GF-D8 (cell line): Measurements from ENCODE around the gene TMEM169.

ENCODE experiments used
- DNase-seq: peaks from one replicate; lab custom pipeline; 2025; lab: John Stamatoyannopoulos, UW

The TMEM169 gene

GRCh38 chr2:216081487-216082116 lies at the start of gene TMEM169, which contains the start of gene PECR:
Gene TMEM169 (plus strand): TSS chr2:216081919. CDS start chr2:216095964, 14,045 bp downstream.
Gene PECR (minus strand): TSS chr2:216081809. CDS start chr2:216081741, 68 bp downstream.
- no peak for DNase-seq

GRCh38 chr2:216031960-216032689 lies 49.6 kb upstream of the TMEM169 start:
- DNase-seq, result no peak

- DNase-seq, result no peak
Observed at GRCh38 chr2:216033403-216033802, 48.3 kb upstream of the TMEM169 start.

- no peak for DNase-seq
Observed at GRCh38 chr2:216034065-216034464, 47.7 kb upstream of the TMEM169 start.

GRCh38 chr2:216039918-216040317 lies 41.8 kb upstream of the TMEM169 start:
- DNase-seq, result no peak

GRCh38 chr2:216041438-216041837 lies 40.3 kb upstream of the TMEM169 start:
- no peak for DNase-seq

- no peak for DNase-seq
Observed at GRCh38 chr2:216043949-216044348, 37.8 kb upstream of the TMEM169 start.

- no peak for DNase-seq
Observed at GRCh38 chr2:216044883-216045486, 36.7 kb upstream of the TMEM169 start.

- no peak for DNase-seq
Observed at GRCh38 chr2:216047397-216047796, 34.3 kb upstream of the TMEM169 start.

GRCh38 chr2:216049452-216049851 lies 32.3 kb upstream of the TMEM169 start:
- DNase-seq, result no peak

GRCh38 chr2:216051350-216051749 lies 30.4 kb upstream of the TMEM169 start:
- no peak for DNase-seq

GRCh38 chr2:216052420-216052819 lies 29.3 kb upstream of the TMEM169 start:
- no peak for DNase-seq

GRCh38 chr2:216055680-216056079 lies 26.0 kb upstream of the TMEM169 start:
- DNase-seq, result no peak

GRCh38 chr2:216056739-216057138 lies 25.0 kb upstream of the TMEM169 start:
- no peak for DNase-seq

GRCh38 chr2:216057688-216058193 lies 24.0 kb upstream of the TMEM169 start:
- DNase-seq, result no peak

- DNase-seq, result no peak
Observed at GRCh38 chr2:216059233-216059834, 22.4 kb upstream of the TMEM169 start.

GRCh38 chr2:216064014-216064630 lies 17.6 kb upstream of the TMEM169 start:
- DNase-seq, result no peak

- DNase-seq, result no peak
Observed at GRCh38 chr2:216064665-216065064, 17.1 kb upstream of the TMEM169 start.

- DNase-seq, result no peak
Observed at GRCh38 chr2:216066230-216066629, 15.5 kb upstream of the TMEM169 start.

GRCh38 chr2:216069028-216069427 lies 12.7 kb upstream of the TMEM169 start:
- DNase-seq, result no peak

GRCh38 chr2:216070195-216070594 lies 11.5 kb upstream of the TMEM169 start:
- no peak for DNase-seq
